ENCODE data around the gene B4GALNT3.
"Not testable (repeated sequence)": the region's sequence is repeated elsewhere in the genome, so short reads cannot be mapped to it uniquely, and the experiment has no call there.

The B4GALNT3 gene

GRCh38 chr12:571795-572531 is 112.2 kb downstream of the B4GALNT3 start:
- no peak for DNase-seq (ENCODE audit: low read depth, low spot score)
- Histone ChIP-seq H3K9me3 (ENCODE audit: insufficient read depth, low read length) (no peaks in the 10 kb centered on the region), H3K36me3 (ENCODE audit: insufficient read depth, insufficient read length, low read length) (no peaks in the 10 kb centered on the region), H3K9ac (ENCODE audit: insufficient read length, low read depth) (peak overlapping the region; percentile 45), H3K4me3 (ENCODE audit: insufficient read length, low read depth) (no peak overlapping the region), H3K27me3 (ENCODE audit: insufficient read depth, insufficient read length) (peaks cover 7% of the 10 kb centered on the region), H3K4me1 (ENCODE audit: insufficient read depth, insufficient read length) (peaks cover 35% of the 10 kb centered on the region)
- TF ChIP-seq ZNF274 (IDR thresholded peaks at IDR 0.05; ENCODE audit: low read depth, low read length), result no peak
- no peak for TF ChIP-seq YY1 (IDR thresholded peaks at IDR 0.05; ENCODE audit: insufficient read depth, insufficient read length)
- TF ChIP-seq SUZ12 (IDR thresholded peaks at IDR 0.05; ENCODE audit: extremely low read depth, insufficient read depth, insufficient read length), result no peak

GRCh38 chr12:572532-572899 is 112.8 kb downstream of the B4GALNT3 start:
- Histone ChIP-seq H3K9me3 (ENCODE audit: insufficient read depth, low read length) (no peaks in the 10 kb centered on the region), H3K9ac (ENCODE audit: insufficient read length, low read depth) (no peak overlapping the region), H3K4me1 (ENCODE audit: insufficient read depth, insufficient read length) (peaks cover 35% of the 10 kb centered on the region), H3K4me3 (ENCODE audit: insufficient read length, low read depth) (no peak overlapping the region), H3K27me3 (ENCODE audit: insufficient read depth, insufficient read length) (peaks cover 7% of the 10 kb centered on the region), H3K36me3 (ENCODE audit: insufficient read depth, insufficient read length, low read length) (no peaks in the 10 kb centered on the region)
- DNase-seq (ENCODE audit: low read depth, low spot score), result no peak
- no peak for TF ChIP-seq YY1 (IDR thresholded peaks at IDR 0.05; ENCODE audit: insufficient read depth, insufficient read length)

DNA sequence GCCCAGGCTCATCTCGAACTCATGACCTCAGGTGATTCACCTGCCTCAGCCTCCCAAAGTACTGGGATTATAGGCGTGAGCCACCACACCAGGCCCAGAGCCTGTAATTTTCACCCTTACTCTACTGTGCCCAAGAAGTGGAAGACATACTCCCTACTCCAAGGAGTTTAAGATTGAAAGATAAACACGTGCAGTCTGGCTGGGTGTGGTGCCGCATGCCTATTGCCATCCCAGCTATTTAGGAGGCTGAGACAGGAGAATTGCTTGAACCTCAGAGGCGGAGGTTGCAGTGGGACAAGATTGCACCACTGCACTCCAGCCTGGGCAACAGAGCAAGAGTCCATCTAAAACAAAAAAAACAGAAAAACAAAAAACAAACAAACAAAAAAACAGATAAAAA is 113.5 kb downstream of the B4GALNT3 start:
- TF ChIP-seq ZNF274 (IDR thresholded peaks at IDR 0.05; ENCODE audit: low read depth, low read length) (no peak), SUZ12 (IDR thresholded peaks at IDR 0.05; ENCODE audit: extremely low read depth, insufficient read depth, insufficient read length) (no peak), YY1 (IDR thresholded peaks at IDR 0.05; ENCODE audit: insufficient read depth, insufficient read length) (no peak)
- no peak overlapping the region for H3K9ac ChIP-seq (ENCODE audit: insufficient read length, low read depth)
- H3K4me1 ChIP-seq (ENCODE audit: insufficient read depth, insufficient read length), result peaks cover 35% of the 10 kb centered on the region
- peaks cover 7% of the 10 kb centered on the region for H3K27me3 ChIP-seq (ENCODE audit: insufficient read depth, insufficient read length)
- no peak overlapping the region for H3K4me3 ChIP-seq (ENCODE audit: insufficient read length, low read depth)
- H3K9me3 ChIP-seq (ENCODE audit: insufficient read depth, low read length), result no peaks in the 10 kb centered on the region
- DNase-seq (ENCODE audit: low read depth, low spot score), result no peak
- no peaks in the 10 kb centered on the region for H3K36me3 ChIP-seq (ENCODE audit: insufficient read depth, insufficient read length, low read length)

- H3K36me3 ChIP-seq (ENCODE audit: insufficient read depth, insufficient read length, low read length), result no peaks in the 10 kb centered on the region
- no peak for DNase-seq (ENCODE audit: low read depth, low spot score)
- no peaks in the 10 kb centered on the region for H3K9me3 ChIP-seq (ENCODE audit: insufficient read depth, low read length)
- TF ChIP-seq SUZ12 (IDR thresholded peaks at IDR 0.05; ENCODE audit: extremely low read depth, insufficient read depth, insufficient read length), result no peak
- no peak for TF ChIP-seq ZNF274 (IDR thresholded peaks at IDR 0.05; ENCODE audit: low read depth, low read length)
- no peak for TF ChIP-seq YY1 (IDR thresholded peaks at IDR 0.05; ENCODE audit: insufficient read depth, insufficient read length)
- H3K4me1 ChIP-seq (ENCODE audit: insufficient read depth, insufficient read length), result peaks cover 27% of the 10 kb centered on the region
- no peak overlapping the region for H3K4me3 ChIP-seq (ENCODE audit: insufficient read length, low read depth)
- no peaks in the 10 kb centered on the region for H3K27me3 ChIP-seq (ENCODE audit: insufficient read depth, insufficient read length)
- H3K9ac ChIP-seq (ENCODE audit: insufficient read length, low read depth), result no peak overlapping the region
Measured at GRCh38 chr12:574475-575128, 114.9 kb downstream of the B4GALNT3 start.

DNA sequence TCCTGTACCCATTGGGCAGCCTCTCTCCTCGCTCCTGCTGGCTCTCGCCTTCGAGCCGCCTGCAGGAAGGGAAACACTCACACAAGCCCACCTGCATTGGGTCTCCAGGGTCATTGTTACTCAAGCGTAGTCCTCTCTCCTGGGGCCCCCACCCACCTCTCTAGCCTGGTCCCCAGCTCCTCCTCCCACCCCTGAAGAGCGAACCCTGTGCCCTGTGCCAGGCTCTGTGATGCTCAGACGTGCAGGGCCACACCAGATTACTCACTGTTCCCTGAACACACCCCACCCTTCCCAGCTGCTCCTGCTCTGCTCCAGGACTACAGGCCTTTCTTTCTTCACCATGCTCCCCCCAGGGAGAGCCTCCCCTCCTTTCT is 115.4 kb downstream of the B4GALNT3 start:
- TF ChIP-seq ZNF274 (IDR thresholded peaks at IDR 0.05; ENCODE audit: low read depth, low read length) (no peak), SUZ12 (IDR thresholded peaks at IDR 0.05; ENCODE audit: extremely low read depth, insufficient read depth, insufficient read length) (no peak), YY1 (IDR thresholded peaks at IDR 0.05; ENCODE audit: insufficient read depth, insufficient read length) (no peak)
- Histone ChIP-seq H3K9ac (ENCODE audit: insufficient read length, low read depth) (peak overlapping the region; percentile 81), H3K27me3 (ENCODE audit: insufficient read depth, insufficient read length) (no peaks in the 10 kb centered on the region), H3K9me3 (ENCODE audit: insufficient read depth, low read length) (no peaks in the 10 kb centered on the region), H3K36me3 (ENCODE audit: insufficient read depth, insufficient read length, low read length) (no peaks in the 10 kb centered on the region), H3K4me1 (ENCODE audit: insufficient read depth, insufficient read length) (peaks cover 27% of the 10 kb centered on the region), H3K4me3 (ENCODE audit: insufficient read length, low read depth) (no peak overlapping the region)
- no peak for DNase-seq (ENCODE audit: low read depth, low spot score)

DNA sequence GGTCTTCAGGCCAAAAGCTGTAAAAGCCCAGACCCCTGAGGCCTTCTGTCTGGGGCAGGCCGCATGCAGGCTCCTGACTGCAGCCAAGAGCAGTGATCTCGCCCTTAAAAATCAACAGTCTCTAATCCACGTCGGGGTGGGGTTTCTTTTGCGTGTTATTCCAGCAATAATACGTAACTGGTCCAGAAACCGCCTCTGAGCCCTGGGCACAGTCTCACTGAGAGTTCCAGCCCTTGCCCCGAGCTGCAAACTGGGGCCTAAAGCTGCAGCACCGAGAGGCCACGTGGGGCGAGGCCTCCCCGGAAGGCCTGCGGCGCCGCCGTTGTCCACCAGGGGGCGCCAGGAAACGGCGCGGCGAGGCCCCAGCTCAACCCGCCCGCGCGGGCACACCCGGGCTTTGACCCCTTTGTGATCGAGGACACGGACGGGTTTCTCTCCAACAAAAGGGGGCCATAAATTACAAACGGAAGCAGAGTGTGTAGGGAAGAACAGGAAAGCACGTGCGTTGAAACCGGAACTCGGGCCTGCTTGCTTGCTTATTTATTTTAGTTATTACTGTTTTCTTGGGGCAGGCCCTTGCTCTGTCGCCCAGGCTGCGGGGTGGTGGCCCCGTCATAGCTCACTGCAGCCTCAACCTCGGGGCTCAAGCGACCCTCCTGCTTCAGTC is 116.3 kb downstream of the B4GALNT3 start:
- Histone ChIP-seq H3K4me1 (ENCODE audit: insufficient read depth, insufficient read length) (peaks cover 31% of the 10 kb centered on the region), H3K4me3 (ENCODE audit: insufficient read length, low read depth) (no peak overlapping the region), H3K27me3 (ENCODE audit: insufficient read depth, insufficient read length) (no peaks in the 10 kb centered on the region), H3K9ac (ENCODE audit: insufficient read length, low read depth) (peak overlapping the region; percentile 81), H3K9me3 (ENCODE audit: insufficient read depth, low read length) (no peaks in the 10 kb centered on the region), H3K36me3 (ENCODE audit: insufficient read depth, insufficient read length, low read length) (no peaks in the 10 kb centered on the region)
- TF ChIP-seq YY1 (IDR thresholded peaks at IDR 0.05; ENCODE audit: insufficient read depth, insufficient read length) (no peak), SUZ12 (IDR thresholded peaks at IDR 0.05; ENCODE audit: extremely low read depth, insufficient read depth, insufficient read length) (no peak), ZNF274 (IDR thresholded peaks at IDR 0.05; ENCODE audit: low read depth, low read length) (no peak)
- DNase-seq (ENCODE audit: low read depth, low spot score), result peak; percentile 90

GRCh38 chr12:576615-577110 is 116.9 kb downstream of the B4GALNT3 start:
- H3K9me3 ChIP-seq (ENCODE audit: insufficient read depth, low read length), result no peaks in the 10 kb centered on the region
- no peaks in the 10 kb centered on the region for H3K27me3 ChIP-seq (ENCODE audit: insufficient read depth, insufficient read length)
- DNase-seq (ENCODE audit: low read depth, low spot score), result no peak
- no peaks in the 10 kb centered on the region for H3K36me3 ChIP-seq (ENCODE audit: insufficient read depth, insufficient read length, low read length)
- H3K4me3 ChIP-seq (ENCODE audit: insufficient read length, low read depth), result no peak overlapping the region
- H3K9ac ChIP-seq (ENCODE audit: insufficient read length, low read depth), result peak overlapping the region; percentile 81
- no peak for TF ChIP-seq YY1 (IDR thresholded peaks at IDR 0.05; ENCODE audit: insufficient read depth, insufficient read length)
- TF ChIP-seq SUZ12 (IDR thresholded peaks at IDR 0.05; ENCODE audit: extremely low read depth, insufficient read depth, insufficient read length), result no peak
- TF ChIP-seq ZNF274 (IDR thresholded peaks at IDR 0.05; ENCODE audit: low read depth, low read length), result no peak
- peaks cover 31% of the 10 kb centered on the region for H3K4me1 ChIP-seq (ENCODE audit: insufficient read depth, insufficient read length)

- not testable (repeated sequence) for H3K36me3 ChIP-seq (ENCODE audit: insufficient read depth, insufficient read length, low read length); H3K9me3 ChIP-seq (ENCODE audit: insufficient read depth, low read length); DNase-seq (ENCODE audit: low read depth, low spot score); H3K27me3 ChIP-seq (ENCODE audit: insufficient read depth, insufficient read length); H3K4me3 ChIP-seq (ENCODE audit: insufficient read length, low read depth)
- Histone ChIP-seq H3K9ac (ENCODE audit: insufficient read length, low read depth) (peak overlapping the region; percentile 34), H3K4me1 (ENCODE audit: insufficient read depth, insufficient read length) (peaks cover 28% of the 10 kb centered on the region)
Measured at GRCh38 chr12:577994-578747, 118.4 kb downstream of the B4GALNT3 start.

Data from NT2/D1 (cell line).